HK-2 (cell line): Measurements from ENCODE around the gene B3GAT3.
"Not testable (repeated sequence)": the region's sequence is repeated elsewhere in the genome, so short reads cannot be mapped to it uniquely, and the experiment has no call there.

ENCODE experiments used
- DNase-seq: peaks from one replicate; pipeline ENCODE4 v3.0.0-alpha.2; 2018; ENCODE audit not compliant: unreplicated experiment

The B3GAT3 gene

DNA sequence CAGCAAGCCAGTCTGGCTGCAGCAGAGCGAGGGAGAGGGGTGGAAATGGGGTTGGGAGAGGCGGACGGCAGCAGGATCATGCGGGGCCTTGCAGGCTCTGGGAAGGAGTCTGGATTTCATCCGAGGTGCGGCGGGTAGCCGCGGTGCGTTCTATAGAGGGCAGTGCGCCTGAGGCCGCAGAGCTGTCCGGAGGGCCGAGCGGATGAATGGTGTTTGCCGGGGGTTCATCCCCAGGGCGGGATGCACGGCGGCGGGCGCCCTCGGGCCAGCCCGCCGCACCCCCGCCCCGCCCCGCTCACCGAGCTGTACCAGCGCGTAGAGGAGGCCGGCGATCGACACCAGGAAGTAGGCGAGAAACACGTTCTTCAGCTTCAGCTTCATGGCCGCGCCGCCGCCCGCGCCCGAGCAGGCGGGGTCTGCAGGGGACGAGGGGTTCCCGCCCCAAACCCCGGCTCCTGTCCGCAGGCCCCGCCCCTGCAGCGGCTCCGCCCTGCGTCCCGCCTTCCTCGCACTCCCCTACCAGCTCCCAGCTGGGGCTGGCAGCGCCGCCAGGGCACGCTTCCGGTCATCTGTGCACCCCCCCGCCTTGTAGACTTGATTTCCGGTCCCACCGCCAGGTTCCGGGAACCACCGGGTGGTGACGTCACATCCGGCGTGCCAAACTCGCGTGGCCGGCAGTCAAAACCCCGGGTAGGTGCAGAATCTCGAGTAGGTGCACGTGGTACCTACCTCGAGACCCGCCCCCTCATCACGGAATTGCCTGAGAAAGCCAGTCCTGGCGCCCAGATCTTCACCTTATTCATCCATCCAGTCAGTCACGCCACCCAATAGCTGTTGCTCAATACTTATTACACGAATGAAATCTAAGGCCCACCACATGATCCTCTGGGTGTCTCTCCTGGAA is at the start of gene B3GAT3:
TSS of gene B3GAT3 (minus strand) at position 420 of the 904 bp plus-strand sequence. CDS start at position 381, 39 bp downstream.
- DNase-seq = peak; percentile 98

DNA sequence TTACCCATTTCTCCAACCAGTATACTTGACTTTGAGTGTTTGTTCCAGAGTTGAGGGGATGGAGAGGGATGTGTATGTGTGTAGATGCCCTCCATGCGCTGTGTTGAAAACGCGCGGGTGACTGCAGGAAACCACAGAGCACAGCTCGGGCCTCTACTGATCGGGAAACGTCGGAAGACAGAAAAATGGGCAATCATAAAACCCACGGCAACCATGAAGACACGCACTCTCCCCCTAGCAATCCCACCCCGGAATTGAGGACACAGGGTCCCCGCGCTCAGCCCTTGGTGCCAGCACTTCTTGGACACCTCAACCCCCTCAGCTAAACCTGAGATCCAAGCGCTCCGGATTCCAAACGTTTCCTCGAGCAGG is 49.4 kb upstream of the B3GAT3 start:
- DNase-seq = no peak

DNA sequence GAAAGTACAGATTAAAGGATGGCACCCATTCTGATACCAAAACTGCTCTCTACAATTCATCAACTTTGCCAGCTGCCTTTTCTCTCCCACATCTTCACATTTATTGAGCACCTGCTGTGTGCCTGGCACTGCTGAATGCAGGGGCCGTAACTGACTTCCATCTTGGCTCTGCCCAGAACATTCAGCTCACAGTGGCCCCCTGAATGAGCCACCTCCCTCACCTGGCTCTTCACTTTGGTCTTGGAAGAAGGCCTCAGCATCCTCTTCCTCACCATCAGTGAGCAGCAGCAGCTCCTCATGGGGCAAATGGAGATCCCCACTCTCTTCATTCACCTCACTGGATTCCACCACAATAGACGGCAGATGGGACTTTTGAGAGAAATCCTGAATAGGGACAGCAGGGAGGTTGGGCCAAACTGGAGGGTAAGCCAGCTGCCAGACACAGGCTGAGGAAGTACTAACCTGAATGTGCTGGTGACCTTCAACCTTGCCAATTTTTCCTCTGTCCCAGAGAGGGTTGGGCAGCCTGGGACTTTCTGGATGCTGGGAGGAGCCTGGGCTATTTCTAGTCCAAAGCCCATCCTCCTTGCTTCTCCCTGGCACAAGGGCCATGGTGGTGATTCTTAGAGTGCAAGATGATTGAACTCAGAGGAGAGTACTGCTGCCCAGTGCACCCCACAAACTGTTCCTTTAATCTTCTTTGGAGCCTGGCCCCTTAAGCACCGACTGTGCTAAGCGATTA is 47.8 kb upstream of the B3GAT3 start:
- DNase-seq = no peak

DNA sequence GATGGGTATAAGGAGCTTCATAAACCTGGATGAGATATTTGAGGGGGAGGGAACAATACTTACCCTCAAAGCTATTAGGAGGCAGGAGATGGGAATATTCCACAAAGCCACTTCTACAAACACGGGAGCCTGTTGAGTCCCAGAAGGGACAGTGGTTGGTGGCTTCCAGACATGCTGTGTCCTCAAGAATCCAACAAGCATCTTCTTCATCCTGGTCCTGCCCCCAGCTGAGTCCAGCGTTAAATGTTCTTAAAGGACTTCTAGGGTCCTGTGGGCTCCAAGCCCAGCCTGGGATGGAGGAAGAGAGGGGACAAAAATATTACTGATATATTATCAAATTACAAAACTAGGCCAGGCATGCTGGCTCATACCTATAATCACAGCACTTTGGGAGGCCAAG is 45.7 kb upstream of the B3GAT3 start:
- DNase-seq = no peak

DNA sequence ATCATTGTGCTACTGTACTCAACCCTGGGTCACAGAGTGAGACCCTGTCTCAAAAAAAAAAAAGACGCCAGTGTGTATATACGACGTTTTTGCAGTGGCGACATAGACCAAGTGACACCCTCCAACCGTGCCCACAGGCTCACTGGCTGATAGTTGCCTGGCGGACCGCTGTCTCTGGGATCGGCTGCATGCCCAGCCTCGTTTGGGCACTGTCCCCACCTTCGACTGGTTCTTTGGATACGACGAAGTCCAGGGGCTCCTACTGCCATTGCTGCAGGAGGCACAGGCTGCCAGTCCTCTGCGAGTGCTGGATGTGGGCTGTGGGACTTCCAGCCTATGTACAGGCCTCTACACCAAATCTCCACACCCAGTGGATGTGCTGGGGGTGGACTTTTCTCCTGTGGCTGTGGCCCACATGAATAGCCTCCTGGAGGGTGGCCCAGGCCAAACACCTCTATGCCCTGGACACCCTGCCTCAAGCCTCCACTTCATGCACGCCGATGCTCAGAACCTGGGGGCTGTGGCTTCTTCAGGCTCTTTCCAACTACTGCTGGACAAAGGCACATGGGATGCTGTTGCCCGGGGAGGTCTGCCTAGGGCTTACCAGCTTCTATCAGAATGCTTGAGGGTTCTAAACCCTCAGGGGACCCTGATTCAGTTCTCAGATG is 44.6 kb upstream of the B3GAT3 start:
- no peak for DNase-seq

DNA sequence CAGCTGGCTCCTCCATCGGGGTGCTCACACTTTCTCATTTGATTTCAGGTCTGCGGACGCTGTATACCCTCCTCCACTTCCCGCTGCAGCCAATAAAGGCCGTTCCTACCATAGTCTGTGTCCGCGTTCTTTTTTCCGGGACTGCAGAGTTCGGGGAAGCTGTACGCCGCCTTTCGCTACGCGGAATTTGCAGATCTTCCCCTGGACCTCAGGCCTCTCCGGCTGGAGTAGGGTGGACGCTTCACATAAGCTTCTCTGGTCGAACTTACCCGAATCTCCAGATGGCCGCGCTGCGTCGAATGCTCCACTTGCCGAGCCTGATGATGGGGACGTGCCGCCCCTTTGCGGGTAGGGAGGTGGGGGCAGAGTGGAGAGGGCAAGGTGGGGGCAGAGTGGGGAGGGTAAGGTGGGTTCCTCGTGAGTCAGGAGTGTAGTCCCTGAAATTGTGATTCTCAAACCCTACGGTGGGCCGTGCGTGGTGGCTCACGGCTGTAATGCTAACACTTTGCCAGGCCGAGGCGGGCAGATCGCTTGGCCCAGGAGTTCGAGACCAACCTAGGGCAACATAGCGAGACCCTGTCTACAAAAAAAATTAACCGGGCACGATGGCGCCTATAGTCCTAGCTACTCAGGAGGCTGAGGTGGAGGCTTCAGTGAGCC is 43.9 kb upstream of the B3GAT3 start:
- peak; percentile 57 for DNase-seq

DNA sequence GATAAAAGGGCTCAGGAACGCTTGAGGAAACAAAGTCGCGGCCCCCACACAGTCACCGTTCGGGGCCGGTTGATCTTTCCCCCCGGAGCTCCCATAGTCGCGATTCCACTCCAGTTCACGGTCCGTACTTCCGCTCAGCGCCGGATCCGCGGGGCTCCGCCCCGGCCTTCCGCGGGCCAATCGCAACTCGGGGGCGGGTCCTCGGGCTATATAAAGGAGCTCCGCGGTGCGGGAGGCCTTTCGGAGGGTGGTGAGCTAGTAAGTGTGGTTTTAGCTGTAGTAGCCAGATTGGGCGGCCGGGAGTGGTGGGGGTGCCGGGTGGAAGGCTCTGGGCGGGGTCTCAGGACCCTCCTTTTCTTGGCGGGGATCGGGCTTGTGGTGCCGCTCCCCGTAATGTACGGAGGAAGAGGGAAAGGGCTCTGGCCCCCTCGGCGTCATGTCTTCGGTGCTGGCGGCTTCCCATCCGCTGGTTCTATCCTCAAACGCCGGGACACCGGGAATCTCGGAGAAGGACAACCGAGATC is 43.4 kb upstream of the B3GAT3 start, which contains the start of the genes C11orf98 and CSKMT:
TSS of gene C11orf98 (minus strand) at position 136 of the 524 bp plus-strand sequence. CDS start at position 95, 41 bp downstream.
TSS of gene CSKMT (plus strand) at position 238 of the 524 bp plus-strand sequence. CDS start 568 bp downstream, outside the sequence.
- DNase-seq = peak; percentile 93

DNA sequence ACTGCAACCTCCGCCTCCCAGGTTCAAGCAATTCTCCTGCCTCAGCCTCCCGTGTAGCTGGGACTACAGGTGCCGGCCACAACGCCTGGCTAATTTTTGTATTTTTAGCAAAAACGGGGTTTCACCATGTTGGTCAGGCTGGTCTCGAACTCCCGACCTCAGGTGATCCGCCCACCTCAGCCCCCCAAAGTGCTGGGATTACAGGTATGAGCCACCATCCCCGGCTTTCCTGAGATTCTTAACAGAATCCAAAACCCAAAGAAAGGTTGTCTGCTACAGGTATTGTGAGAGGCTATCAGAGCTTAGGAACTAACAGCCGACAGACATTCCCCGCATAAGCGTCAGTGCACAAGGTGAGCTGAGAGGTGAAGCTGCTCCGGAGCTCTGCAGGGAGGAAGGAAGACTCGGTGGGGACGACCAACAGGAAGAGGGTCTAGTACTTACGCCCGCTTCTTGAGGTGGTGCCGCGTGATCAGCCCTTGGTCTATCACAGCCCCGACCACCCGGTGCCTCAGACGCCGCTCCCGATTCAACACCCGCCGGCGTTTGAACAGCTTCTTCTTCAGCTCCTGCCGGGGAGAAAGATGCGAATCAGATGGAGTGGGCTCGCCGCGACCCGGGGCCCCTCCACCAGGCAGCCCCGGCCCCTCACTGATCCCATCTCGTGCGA is 42.8 kb upstream of the B3GAT3 start:
- peak; percentile 48 for DNase-seq

DNA sequence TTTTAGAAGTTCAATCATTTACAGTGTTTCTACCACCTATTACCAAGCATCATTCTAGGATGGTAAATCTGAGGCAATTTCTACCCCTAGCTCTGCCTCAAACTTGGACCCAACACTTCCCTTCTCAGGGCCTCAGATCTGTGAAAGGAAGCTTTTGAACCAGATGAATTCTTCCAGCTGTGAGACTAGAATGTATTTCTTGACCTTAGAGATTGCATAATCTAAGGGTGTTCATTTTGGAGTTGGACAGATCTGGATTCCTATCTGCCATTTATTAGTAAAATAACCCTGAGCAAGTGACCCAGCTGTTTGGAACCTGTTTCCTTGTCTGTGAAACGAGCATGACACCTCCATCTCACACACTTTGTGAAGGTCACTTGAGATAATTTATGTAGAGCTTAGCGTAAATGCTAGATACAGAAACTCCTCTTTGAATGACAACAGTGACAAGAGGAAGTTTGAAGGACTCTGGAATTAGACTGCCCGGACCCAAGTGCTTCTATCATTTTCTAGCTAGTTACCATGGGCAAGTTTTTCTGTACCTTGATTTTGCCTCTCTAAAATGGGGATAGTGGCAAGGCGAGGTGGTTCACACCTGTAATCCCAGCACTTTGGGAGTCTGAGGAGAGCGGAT is 35.1 kb upstream of the B3GAT3 start:
- no peak for DNase-seq

DNA sequence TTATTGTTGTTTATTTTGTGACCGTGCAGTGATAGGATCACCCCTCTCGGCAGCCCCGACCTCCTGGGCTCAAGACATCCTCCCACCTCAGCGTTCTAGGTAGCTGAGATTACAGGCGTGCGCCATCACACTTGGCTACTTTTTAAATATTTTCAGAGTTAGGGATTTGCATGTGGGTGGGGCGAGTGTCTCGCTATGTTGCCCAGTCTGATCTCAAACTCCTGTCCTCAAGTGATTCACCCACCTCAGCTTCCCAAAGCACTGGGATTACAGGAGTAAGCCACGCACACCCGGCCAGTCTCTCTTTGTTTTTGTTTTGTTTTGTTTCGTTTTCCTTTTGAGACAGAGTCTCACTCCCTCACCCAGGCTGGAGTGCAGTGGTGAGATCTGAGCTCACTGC is 32.5 kb upstream of the B3GAT3 start:
- DNase-seq = no peak

DNA sequence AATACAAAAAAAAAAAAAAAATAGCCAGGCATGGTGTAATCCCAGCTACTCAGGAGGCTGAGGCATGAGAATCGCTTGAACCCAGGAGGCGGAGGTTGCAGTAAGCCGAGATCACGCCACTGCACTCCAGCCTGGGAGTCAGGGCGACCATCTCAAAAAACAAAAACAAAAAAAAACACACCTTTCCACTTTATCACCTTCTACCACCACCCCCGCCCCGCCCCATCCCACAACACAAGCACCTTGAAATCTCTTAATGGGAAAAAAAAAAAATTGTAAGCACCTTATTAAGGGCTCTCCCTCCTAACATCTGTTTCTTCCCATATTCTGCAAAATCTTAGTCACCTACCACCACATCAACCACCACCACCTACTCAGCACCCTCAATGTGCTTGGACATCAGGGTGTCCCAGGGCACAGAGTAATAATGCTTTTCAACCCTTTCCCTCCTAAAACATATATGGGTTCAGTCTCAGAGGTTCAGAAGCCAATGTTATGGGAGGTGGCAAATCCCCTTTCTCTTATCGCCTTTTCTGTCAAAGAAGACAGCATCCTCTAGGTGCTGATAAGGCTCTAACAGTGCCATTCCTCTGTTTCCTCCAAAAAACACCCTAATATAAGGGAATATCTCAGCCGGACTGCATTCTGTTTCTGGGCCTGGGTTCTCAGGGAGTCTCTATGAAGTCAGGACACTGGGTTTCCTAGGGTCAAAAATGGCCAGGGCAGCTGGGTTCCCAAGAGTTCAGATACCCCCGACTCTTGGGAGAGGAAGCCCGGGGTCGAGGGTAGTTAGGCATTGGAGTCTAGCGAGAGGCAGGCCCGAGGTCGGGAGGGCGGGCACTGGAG is 30.6 kb upstream of the B3GAT3 start:
- DNase-seq = no peak

DNA sequence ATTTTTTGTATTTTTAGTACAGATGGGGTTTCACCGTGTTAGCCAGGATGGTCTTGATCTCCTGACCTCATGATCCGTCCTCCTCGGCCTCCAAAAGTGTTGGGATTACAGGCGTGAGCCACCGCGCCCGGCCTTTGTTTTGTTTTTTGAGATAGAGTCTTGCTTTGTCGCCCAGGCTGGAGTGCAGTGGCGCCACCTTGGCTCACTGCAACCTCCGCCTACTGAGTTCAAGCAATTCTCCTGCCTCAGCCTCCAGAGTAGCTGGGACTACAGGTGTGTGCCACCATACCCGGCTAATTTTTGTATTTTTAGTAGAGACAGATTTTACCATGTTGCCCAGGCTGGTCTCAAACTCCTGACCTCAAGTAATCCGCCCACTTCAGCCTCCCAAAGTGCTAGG is 28.5 kb upstream of the B3GAT3 start:
- DNase-seq = not testable (repeated sequence)

DNA sequence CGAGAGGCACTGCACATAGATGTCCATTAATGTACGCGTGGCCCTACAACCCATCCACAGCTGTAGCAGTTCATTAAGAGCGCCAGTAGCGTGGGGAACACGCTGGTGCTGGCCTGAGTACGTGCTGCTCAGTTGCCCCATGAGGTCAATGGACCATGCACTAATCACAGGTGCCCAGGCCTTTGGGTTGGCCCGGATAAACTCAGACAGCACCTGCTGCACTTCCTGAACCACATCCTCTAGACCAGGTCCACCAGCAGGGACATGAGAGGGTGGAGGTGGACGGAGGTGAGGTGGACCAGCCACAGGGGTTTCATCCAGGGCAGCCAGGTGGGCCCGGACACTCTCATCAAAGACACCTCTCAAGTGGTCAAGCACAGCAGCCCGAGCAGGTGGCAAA is 27.7 kb upstream of the B3GAT3 start:
- no peak for DNase-seq

DNA sequence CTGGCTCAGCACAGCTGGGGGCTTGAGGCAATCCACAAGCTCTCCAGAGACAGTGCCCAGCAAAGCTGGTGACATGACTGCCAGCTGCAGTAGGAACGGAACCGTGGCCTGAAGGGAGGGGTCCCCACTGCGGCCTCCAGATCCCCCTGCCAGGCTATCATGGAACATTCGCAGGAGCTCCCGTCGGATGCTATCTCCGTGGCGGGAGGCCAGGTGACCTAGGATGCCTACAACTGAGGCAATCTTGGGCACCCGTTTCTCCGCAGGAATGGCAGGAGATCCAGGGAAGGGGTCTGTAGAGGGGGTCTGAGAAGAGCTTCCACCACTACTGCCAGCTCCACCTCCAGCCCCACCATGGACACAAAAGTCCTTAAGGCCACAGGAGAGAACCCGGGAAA is 27.2 kb upstream of the B3GAT3 start:
- no peak for DNase-seq

DNA sequence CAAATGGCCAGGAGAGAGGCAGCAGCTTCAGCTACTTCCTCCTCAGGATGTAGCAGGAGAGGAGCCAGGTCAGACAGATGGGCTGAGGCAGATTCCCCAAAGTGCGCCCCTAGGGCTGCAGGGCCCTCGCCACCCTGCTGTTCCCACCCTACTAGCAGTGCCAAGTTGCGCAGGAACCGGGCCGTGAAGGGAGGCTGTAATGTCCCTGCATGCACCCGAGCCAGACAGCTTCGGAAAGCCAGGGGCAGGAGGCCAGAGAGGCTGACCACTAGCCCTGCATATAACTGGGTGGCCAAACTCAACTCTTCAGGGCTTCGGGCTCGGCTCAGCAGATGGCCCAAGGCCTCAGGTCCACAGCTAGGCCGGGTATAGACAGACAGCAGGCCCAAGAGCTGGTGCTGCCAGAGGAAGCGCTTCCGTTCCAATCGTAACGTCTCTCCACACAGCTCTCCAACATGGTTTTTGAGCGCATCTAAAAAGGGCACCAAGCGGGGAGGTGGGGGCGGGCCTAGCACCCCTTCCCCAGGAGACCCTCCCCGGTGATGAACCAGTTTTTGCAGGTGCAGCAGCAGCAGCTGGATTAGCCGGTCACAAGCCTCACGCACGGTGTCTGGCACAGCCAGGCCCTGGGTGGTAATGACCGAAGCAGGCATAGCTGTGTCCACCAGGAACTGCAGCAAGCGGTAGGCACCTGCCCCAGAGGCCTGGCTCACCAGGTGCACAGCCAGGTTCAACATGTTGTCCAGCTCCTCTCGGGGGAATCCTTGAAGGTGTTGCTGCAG is 26.6 kb upstream of the B3GAT3 start:
- DNase-seq = no peak

DNA sequence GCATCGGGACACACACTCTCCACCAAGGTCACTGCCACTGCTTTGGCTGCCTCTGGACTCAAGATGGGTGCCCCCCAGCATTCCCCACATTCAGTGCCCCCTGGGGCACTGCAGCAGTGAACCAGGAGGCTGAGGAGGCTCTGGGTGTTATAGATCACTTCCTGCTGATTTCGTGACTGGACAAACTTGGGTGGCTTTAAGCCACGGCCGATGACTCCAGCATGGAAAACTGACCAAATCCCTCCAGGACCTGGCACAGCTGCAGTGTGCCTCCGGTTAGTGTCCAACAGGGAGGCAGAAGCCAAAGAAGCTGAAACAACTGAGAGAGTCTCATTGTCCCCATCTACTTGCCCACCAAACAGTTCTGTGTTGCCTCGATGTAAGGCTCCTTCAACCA is 25.8 kb upstream of the B3GAT3 start:
- DNase-seq = no peak

DNA sequence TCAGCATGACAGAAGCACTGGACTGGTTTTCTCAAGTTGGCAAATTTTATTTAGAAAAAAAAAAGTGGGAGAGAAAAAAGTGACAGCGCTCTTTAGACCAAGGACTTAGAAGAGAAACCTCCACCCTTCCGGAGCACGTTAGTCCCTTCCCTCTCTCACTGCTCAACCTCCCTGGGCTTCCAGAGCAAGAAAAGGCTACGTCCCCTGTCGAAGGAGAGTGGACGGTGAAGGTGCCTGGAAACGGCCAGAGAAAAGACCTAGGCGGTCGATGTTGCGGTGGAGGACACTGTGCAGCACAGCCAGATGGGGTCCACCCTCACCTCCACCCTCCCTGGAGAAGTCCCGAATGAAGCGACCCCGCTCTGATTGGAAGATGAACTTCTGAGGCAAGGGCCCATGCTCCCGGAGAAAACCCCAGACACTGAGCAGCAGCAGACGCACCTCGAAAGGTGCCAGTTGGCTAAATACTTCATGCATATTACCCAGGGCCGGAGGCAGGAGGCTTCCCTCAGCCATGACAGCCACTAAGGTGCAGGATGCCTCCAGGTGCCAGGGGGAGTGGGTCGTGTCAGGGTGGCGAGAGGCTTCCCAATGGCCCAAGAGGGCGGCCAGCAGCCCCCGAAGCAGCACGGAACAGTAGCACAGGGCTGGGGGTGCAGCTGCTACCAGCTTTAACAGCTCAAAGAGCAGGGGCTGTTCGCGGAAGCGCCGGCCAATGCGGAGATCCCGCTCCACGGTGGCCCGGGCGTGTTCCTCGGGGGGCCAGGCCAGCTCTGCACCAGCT is 25.2 kb upstream of the B3GAT3 start:
- no peak for DNase-seq
